Skeletal muscle satellite cell (primary cell): ENCODE data around the gene CISD3. TPM values are rescaled to one million over a fixed set of nuclear protein-coding genes. Genes with fewer than 3 reads are reported as not detected.
A peak's percentile ranks its signal among the peaks of the same experiment; 100 is the strongest.

Experiments used
- H3K27me3 ChIP-seq: 2 replicates; pipeline ENCODE4 v1.7.0; 2013; ENCODE audit warnings: low read length; ENCODE audit not compliant: control insufficient read depth, insufficient read depth
- H3K36me3 ChIP-seq: 2 replicates; pipeline ENCODE4 v1.7.0; 2013; ENCODE audit warnings: mild to moderate bottlenecking, control low read depth, low read length; ENCODE audit not compliant: insufficient read depth
- H3K4me1 ChIP-seq: 2 replicates; pipeline ENCODE4 v1.7.0; 2013; ENCODE audit warnings: low read length; ENCODE audit not compliant: control insufficient read depth, insufficient read depth
- H3K4me2 ChIP-seq: 2 replicates; pipeline ENCODE4 v1.7.0; 2013; ENCODE audit warnings: mild to moderate bottlenecking, low read length
- H3K4me3 ChIP-seq: 2 replicates; pipeline ENCODE4 v1.7.0; 2013; ENCODE audit warnings: low read length
- H3K9ac ChIP-seq: 2 replicates; pipeline ENCODE4 v1.7.0; 2013; ENCODE audit warnings: mild to moderate bottlenecking, low read depth, low read length, moderate library complexity
- H3K9me3 ChIP-seq: replicated peaks from 2 replicates; pipeline ENCODE4 v1.7.0; 2013; ENCODE audit warnings: mild to moderate bottlenecking, control low read depth, low read length
- total RNA-seq: library from RNA; depleted of rRNA; stranded (reverse); fragments of >200 nt; gene quantifications from 2 replicates; pipeline ENCODE4 v1.2.3, GENCODE V29; 2012; rRNA removed

CISD3 gene
- 2.8 and 6.1 TPM in 2 replicates for total RNA-seq

GRCh38 chr17:38729886-38730525 lies at the start of gene CISD3:
Gene CISD3, plus strand, starts transcription at chr17:38730341. Its CDS starts 18 bp downstream, at chr17:38730359.
- Histone ChIP-seq H3K4me1 (peaks cover 32% of the 10 kb centered on the region), H3K36me3 (peaks cover 27% of the 10 kb centered on the region), H3K27me3 (no peaks in the 10 kb centered on the region), H3K9ac (peak within 1 kb of the TSS; percentile 81), H3K9me3 (no peaks in the 10 kb centered on the region), H3K4me3 (peak within 1 kb of the TSS; percentile 88), H3K4me2 (peak within 1 kb of the TSS; percentile 94)

GRCh38 chr17:38681096-38681495 lies 49.0 kb upstream of the CISD3 start:
- Histone ChIP-seq H3K36me3 (no peaks in the 10 kb centered on the region), H3K4me1 (peaks cover 7% of the 10 kb centered on the region), H3K9me3 (no peaks in the 10 kb centered on the region), H3K9ac (no peak overlapping the region), H3K4me2 (no peak overlapping the region), H3K4me3 (no peak overlapping the region), H3K27me3 (no peaks in the 10 kb centered on the region)

GRCh38 chr17:38685491-38685890 lies 44.6 kb upstream of the CISD3 start:
- H3K4me2 ChIP-seq: no peak overlapping the region

GRCh38 chr17:38687286-38687685 lies 42.9 kb upstream of the CISD3 start:
- H3K4me2 ChIP-seq: no peak overlapping the region
- peaks cover 4% of the 10 kb centered on the region for H3K27me3 ChIP-seq
- H3K9me3 ChIP-seq: no peaks in the 10 kb centered on the region
- H3K36me3 ChIP-seq: no peaks in the 10 kb centered on the region
- H3K9ac ChIP-seq: no peak overlapping the region
- no peak overlapping the region for H3K4me3 ChIP-seq
- no peaks in the 10 kb centered on the region for H3K4me1 ChIP-seq

More at GRCh38 chr17:38685491-38685890, 44.6 kb upstream of the CISD3 start:
- H3K4me3 ChIP-seq: no peak overlapping the region
- no peaks in the 10 kb centered on the region for H3K9me3 ChIP-seq
- no peaks in the 10 kb centered on the region for H3K4me1 ChIP-seq
- H3K27me3 ChIP-seq: peaks cover under 1% of the 10 kb centered on the region
- no peaks in the 10 kb centered on the region for H3K36me3 ChIP-seq
- H3K9ac ChIP-seq: no peak overlapping the region

GRCh38 chr17:38690386-38690785 lies 39.8 kb upstream of the CISD3 start:
- Histone ChIP-seq H3K4me1 (peaks cover 7% of the 10 kb centered on the region), H3K9me3 (no peaks in the 10 kb centered on the region), H3K4me2 (no peak overlapping the region), H3K36me3 (no peaks in the 10 kb centered on the region), H3K27me3 (peaks cover 4% of the 10 kb centered on the region), H3K9ac (no peak overlapping the region), H3K4me3 (no peak overlapping the region)

GRCh38 chr17:38691154-38691553 lies 39.0 kb upstream of the CISD3 start:
- Histone ChIP-seq H3K9me3 (no peaks in the 10 kb centered on the region), H3K4me1 (peaks cover 7% of the 10 kb centered on the region), H3K36me3 (no peaks in the 10 kb centered on the region), H3K4me2 (no peak overlapping the region), H3K9ac (no peak overlapping the region), H3K4me3 (no peak overlapping the region), H3K27me3 (peaks cover 4% of the 10 kb centered on the region)

GRCh38 chr17:38693700-38694329 lies 36.3 kb upstream of the CISD3 start:
- Histone ChIP-seq H3K27me3 (peaks cover 4% of the 10 kb centered on the region), H3K4me3 (no peak overlapping the region), H3K9me3 (no peaks in the 10 kb centered on the region), H3K4me1 (peaks cover 7% of the 10 kb centered on the region), H3K9ac (no peak overlapping the region), H3K4me2 (no peak overlapping the region), H3K36me3 (no peaks in the 10 kb centered on the region)

GRCh38 chr17:38697061-38697820 lies 32.9 kb upstream of the CISD3 start:
- Histone ChIP-seq H3K9me3 (no peaks in the 10 kb centered on the region), H3K4me1 (peaks cover 13% of the 10 kb centered on the region), H3K36me3 (no peaks in the 10 kb centered on the region), H3K9ac (no peak overlapping the region), H3K4me3 (no peak overlapping the region), H3K4me2 (no peak overlapping the region), H3K27me3 (no peaks in the 10 kb centered on the region)

GRCh38 chr17:38698760-38699159 lies 31.4 kb upstream of the CISD3 start:
- Histone ChIP-seq H3K36me3 (no peaks in the 10 kb centered on the region), H3K27me3 (no peaks in the 10 kb centered on the region), H3K9me3 (no peaks in the 10 kb centered on the region), H3K4me2 (no peak overlapping the region), H3K4me1 (peaks cover 22% of the 10 kb centered on the region), H3K4me3 (no peak overlapping the region), H3K9ac (no peak overlapping the region)

GRCh38 chr17:38701504-38702165 lies 28.5 kb upstream of the CISD3 start:
- H3K27me3 ChIP-seq: no peaks in the 10 kb centered on the region
- no peaks in the 10 kb centered on the region for H3K36me3 ChIP-seq
- H3K4me1 ChIP-seq: peaks cover 35% of the 10 kb centered on the region
- H3K9ac ChIP-seq: peak overlapping the region; percentile 74
- peak overlapping the region; percentile 74 for H3K4me3 ChIP-seq
- no peaks in the 10 kb centered on the region for H3K9me3 ChIP-seq
- H3K4me2 ChIP-seq: peak overlapping the region; percentile 84
